Stimulated activated CD8-positive, alpha-beta memory T cell treated with anti-CD3 and anti-CD28 coated beads, Interleukin-2, amount 100 ng/mL, for 1 hour (primary cell): ENCODE measurements around the gene TPH1.
A peak's percentile ranks its signal among the peaks of the same experiment; 100 is the strongest.
"Not testable (repeated sequence)": the region's sequence is repeated elsewhere in the genome, so short reads cannot be mapped to it uniquely, and the experiment has no call there.

Experiments
- DNase-seq, 2 donors: peaks; one replicate each; pipeline ENCODE4 v3.0.0-alpha.2; 2020; ENCODE audit warnings: low read depth in 2 of 2

TPH1 gene

GRCh38 chr11:18022419-18022818 is 23.6 kb downstream of the TPH1 start:
- DNase-seq = no peak

GRCh38 chr11:18019650-18020049 is 26.4 kb downstream of the TPH1 start:
- no peak for DNase-seq

GRCh38 chr11:18016789-18017188 is 29.3 kb downstream of the TPH1 start:
- no peak for DNase-seq

- no peak for DNase-seq
Observed at GRCh38 chr11:18014876-18015275, 31.2 kb downstream of the TPH1 start.

GRCh38 chr11:18013790-18014507 is 32.1 kb downstream of the TPH1 start:
- DNase-seq = no peak

GRCh38 chr11:18012906-18013781 is 32.9 kb downstream of the TPH1 start, which contains the start of gene SERGEF:
SERGEF (minus strand) TSS chr11:18013047; CDS start chr11:18013010, 37 bp downstream.
- peak; percentile 78 to 88 for DNase-seq

GRCh38 chr11:18012122-18012905 is 33.8 kb downstream of the TPH1 start:
- DNase-seq = no peak

- DNase-seq = no peak
Observed at GRCh38 chr11:18011633-18012032, 34.4 kb downstream of the TPH1 start.

- DNase-seq = no peak
Observed at GRCh38 chr11:18010977-18011586, 35.0 kb downstream of the TPH1 start.

- DNase-seq = no peak
Observed at GRCh38 chr11:18010121-18010670, 35.9 kb downstream of the TPH1 start.

GRCh38 chr11:18005376-18006129 is 40.5 kb downstream of the TPH1 start:
- no peak for DNase-seq

GRCh38 chr11:18001191-18001590 is 44.9 kb downstream of the TPH1 start:
- DNase-seq = no peak

GRCh38 chr11:18000760-18001159 is 45.3 kb downstream of the TPH1 start:
- no peak for DNase-seq

GRCh38 chr11:18000128-18000527 is 45.9 kb downstream of the TPH1 start:
- not testable (repeated sequence) for DNase-seq
